ENCODE measurements around the gene SFXN4. TPM values are rescaled to one million over a fixed set of nuclear protein-coding genes. Genes with fewer than 3 reads are reported as not detected.
"Not testable (repeated sequence)": the region's sequence is repeated elsewhere in the genome, so short reads cannot be mapped to it uniquely, and the experiment has no call there.

SFXN4 gene
- total RNA-seq, 4 donors from 2014 or later: 22.8 to 35.5 (median 26.2) TPM

GRCh38 chr10:119138346-119139306 is 26.9 kb downstream of the SFXN4 start:
- Histone ChIP-seq H3K9me3 (no peaks in the 10 kb centered on the region), H3K27ac (no peak overlapping the region), H3K4me1 (no peaks in the 10 kb centered on the region), H3K4me3 (no peak overlapping the region), H3K27me3 (no peaks in the 10 kb centered on the region), H3K36me3 (peaks cover 0 to 27% (median 0%) of the 10 kb centered on the region in 3 donors)
- no peak for TF ChIP-seq POLR2A (IDR thresholded peaks at IDR 0.05)
- TF ChIP-seq, protein P1, sequence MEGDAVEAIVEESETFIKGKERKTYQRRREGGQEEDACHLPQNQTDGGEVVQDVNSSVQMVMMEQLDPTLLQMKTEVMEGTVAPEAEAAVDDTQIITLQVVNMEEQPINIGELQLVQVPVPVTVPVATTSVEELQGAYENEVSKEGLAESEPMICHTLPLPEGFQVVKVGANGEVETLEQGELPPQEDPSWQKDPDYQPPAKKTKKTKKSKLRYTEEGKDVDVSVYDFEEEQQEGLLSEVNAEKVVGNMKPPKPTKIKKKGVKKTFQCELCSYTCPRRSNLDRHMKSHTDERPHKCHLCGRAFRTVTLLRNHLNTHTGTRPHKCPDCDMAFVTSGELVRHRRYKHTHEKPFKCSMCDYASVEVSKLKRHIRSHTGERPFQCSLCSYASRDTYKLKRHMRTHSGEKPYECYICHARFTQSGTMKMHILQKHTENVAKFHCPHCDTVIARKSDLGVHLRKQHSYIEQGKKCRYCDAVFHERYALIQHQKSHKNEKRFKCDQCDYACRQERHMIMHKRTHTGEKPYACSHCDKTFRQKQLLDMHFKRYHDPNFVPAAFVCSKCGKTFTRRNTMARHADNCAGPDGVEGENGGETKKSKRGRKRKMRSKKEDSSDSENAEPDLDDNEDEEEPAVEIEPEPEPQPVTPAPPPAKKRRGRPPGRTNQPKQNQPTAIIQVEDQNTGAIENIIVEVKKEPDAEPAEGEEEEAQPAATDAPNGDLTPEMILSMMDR (IDR thresholded peaks at IDR 0.05): no peak
- DNase-seq: no peak

DNA sequence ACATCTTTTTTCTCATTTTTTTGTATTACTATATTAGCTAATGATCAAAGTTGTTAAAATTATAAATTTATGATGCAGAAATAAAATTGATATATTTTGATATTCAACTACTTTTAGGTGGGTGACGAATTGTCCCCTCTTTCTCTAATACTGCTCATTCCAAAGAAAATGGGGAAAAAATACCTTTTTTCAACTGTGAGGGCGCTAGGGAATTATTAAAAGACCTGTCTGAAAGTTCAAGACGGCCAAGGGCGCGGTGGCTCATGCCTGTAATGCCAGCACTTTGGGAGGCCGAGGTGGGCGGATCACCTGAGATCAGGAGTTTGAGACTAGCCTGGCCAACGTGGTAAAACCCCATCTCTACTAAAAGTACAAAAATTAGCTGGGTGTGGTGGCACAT is 27.6 kb downstream of the SFXN4 start:
- not testable (repeated sequence) for H3K27me3 ChIP-seq, H3K27ac ChIP-seq, H3K4me1 ChIP-seq, H3K9me3 ChIP-seq, DNase-seq, H3K4me3 ChIP-seq
- peaks cover 0 to 32% (median 0%) of the 10 kb centered on the region in 3 donors for H3K36me3 ChIP-seq

DNA sequence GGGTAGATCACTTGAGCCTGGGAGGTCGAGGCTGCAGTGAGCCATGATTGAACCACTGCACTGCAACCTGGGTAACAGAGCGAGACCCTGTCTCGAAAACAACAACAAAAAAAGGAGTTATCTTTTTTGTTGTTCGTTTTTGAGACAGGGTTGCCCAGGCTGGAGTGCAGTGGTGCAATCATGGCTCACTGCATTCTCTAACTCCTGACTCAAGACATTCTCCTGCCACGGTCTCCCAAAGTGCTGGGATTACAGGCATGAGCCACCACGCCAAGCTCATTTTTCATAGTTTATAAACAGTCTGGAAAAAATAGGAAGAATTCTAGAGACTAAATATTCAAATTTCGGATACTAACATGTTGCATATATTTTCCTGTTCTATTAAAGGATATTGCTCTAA is 29.4 kb downstream of the SFXN4 start:
- Histone ChIP-seq H3K27ac (no peak overlapping the region), H3K4me1 (peaks cover 0 to 5% (median 0%) of the 10 kb centered on the region in 4 donors), H3K36me3 (peaks cover 0 to 39% (median 0%) of the 10 kb centered on the region in 3 donors), H3K9me3 (no peaks in the 10 kb centered on the region), H3K4me3 (no peak overlapping the region), H3K27me3 (no peaks in the 10 kb centered on the region)
- no peak for TF ChIP-seq POLR2A (IDR thresholded peaks at IDR 0.05)
- TF ChIP-seq, protein P1 (IDR thresholded peaks at IDR 0.05): no peak
- DNase-seq: no peak

DNA sequence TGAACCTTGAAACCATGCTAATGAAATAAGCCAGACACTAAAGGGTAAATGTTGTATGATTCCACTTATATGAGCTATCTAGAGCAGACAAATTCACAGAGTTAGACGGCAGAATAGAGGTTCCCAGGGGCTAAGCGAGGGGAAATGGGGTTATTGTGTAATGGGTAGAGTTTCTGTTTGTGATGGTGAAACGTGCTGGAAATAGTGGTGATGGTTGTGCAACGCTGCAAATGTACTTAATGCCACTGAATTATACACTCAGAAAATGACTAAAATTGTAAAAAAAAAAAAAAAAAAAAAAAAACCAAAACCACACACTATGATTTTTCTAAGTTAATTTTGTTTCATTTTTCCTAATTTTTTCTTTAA is 30.0 kb downstream of the SFXN4 start:
- no peak for TF ChIP-seq POLR2A (IDR thresholded peaks at IDR 0.05)
- H3K27ac ChIP-seq: no peak overlapping the region
- no peak overlapping the region for H3K4me3 ChIP-seq
- DNase-seq: no peak
- H3K27me3 ChIP-seq: no peaks in the 10 kb centered on the region
- H3K9me3 ChIP-seq: no peaks in the 10 kb centered on the region
- peaks cover 0 to 37% (median 0%) of the 10 kb centered on the region in 3 donors for H3K36me3 ChIP-seq
- H3K4me1 ChIP-seq: peaks cover 0 to 8% (median 0%) of the 10 kb centered on the region in 4 donors

GRCh38 chr10:119133949-119134348 is 31.6 kb downstream of the SFXN4 start:
- H3K36me3 ChIP-seq: peaks cover 0 to 47% (median 0%) of the 10 kb centered on the region in 3 donors

GRCh38 chr10:119132521-119133345 is 32.8 kb downstream of the SFXN4 start:
- peaks cover 0 to 50% (median 0%) of the 10 kb centered on the region in 3 donors for H3K36me3 ChIP-seq
- H3K27me3 ChIP-seq: no peaks in the 10 kb centered on the region
- no peaks in the 10 kb centered on the region for H3K9me3 ChIP-seq
- TF ChIP-seq, protein P1 (IDR thresholded peaks at IDR 0.05): no peak
- TF ChIP-seq POLR2A (IDR thresholded peaks at IDR 0.05): no peak
- peaks cover 0 to 8% (median 0%) of the 10 kb centered on the region in 4 donors for H3K4me1 ChIP-seq
- DNase-seq: no peak
- H3K4me3 ChIP-seq: no peak overlapping the region
- H3K27ac ChIP-seq: peak overlapping the region in 2 of 4 donors; percentile 19 to 51

More at GRCh38 chr10:119133949-119134348, 31.6 kb downstream of the SFXN4 start:
- Histone ChIP-seq H3K9me3 (no peaks in the 10 kb centered on the region), H3K27me3 (no peaks in the 10 kb centered on the region), H3K4me1 (peaks cover 0 to 8% (median 0%) of the 10 kb centered on the region in 4 donors), H3K27ac (no peak overlapping the region), H3K4me3 (no peak overlapping the region)
- DNase-seq: peak in 1 of 3 donors; percentile 31
- TF ChIP-seq, protein P1 (IDR thresholded peaks at IDR 0.05): no peak
- no peak for TF ChIP-seq POLR2A (IDR thresholded peaks at IDR 0.05)
